H1 (cell line): ENCODE data around the gene VAPB. TPM values are rescaled to one million over a fixed set of nuclear protein-coding genes. Genes with fewer than 3 reads are reported as not detected.

Experiments
- CTCF ChIA-PET: fragments of 300-600 bp; sonication (Branson Sonifier 250); formaldehyde crosslinking; loops from one replicate; lab custom pipeline; 2021; ENCODE audit not compliant: partially characterized antibody; lab: Charles Lee
- POLR2A ChIA-PET: fragments of 300-600 bp; sonication (Branson Sonifier 250); formaldehyde crosslinking; loops from one replicate; lab custom pipeline; 2021; ENCODE audit warnings: inconsistent platforms; ENCODE audit not compliant: partially characterized antibody; lab: Charles Lee
- DNase-seq, 2 experiments: peaks; one replicate each; pipeline versions ENCODE4 v3.0.0 to v3.0.0-alpha.2; 2010 to 2022; ENCODE audit warnings: low spot score in 2 of 2, low read depth in 1 of 2, mixed read lengths in 1 of 2
- FAIRE-seq: peaks from 2 replicates; lab custom pipeline; 2011; peaks lifted over from hg19 to GRCh38; lab: Jason Lieb, UNC
- H2AFZ ChIP-seq: 2 replicates; pipeline ENCODE4 v1.8.1; 2012; ENCODE audit warnings: low read length, inconsistent platforms
- H2AK5ac ChIP-seq: 2 replicates; pipeline ENCODE4 v1.6.1; 2013; ENCODE audit warnings: low read depth, low read length
- H2BK120ac ChIP-seq: replicated peaks from 2 replicates; pipeline ENCODE3; 2013; ENCODE audit warnings: low read depth, low read length, inconsistent platforms
- H2BK12ac ChIP-seq: 2 replicates; pipeline ENCODE4 v1.6.1; 2013; ENCODE audit warnings: low read depth, low read length
- H2BK15ac ChIP-seq: 2 replicates; pipeline ENCODE4 v1.6.1; 2013; ENCODE audit warnings: low read length
- H2BK20ac ChIP-seq: 2 replicates; pipeline ENCODE4 v1.6.1; 2013; ENCODE audit warnings: low read length
- H2BK5ac ChIP-seq: 2 replicates; pipeline ENCODE4 v1.6.1; 2013; ENCODE audit warnings: low read depth, low read length
- H3K14ac ChIP-seq: 2 replicates; pipeline ENCODE4 v1.6.1; 2013; ENCODE audit warnings: inconsistent platforms; ENCODE audit not compliant: insufficient read length
- H3K18ac ChIP-seq: 2 replicates; pipeline ENCODE4 v1.6.1; 2013; ENCODE audit warnings: low read length; ENCODE audit errors: extremely low read depth
- H3K23ac ChIP-seq: 2 replicates; pipeline ENCODE4 v1.6.1; 2013; ENCODE audit warnings: inconsistent platforms; ENCODE audit not compliant: insufficient read length
- H3K23me2 ChIP-seq: 2 replicates; pipeline ENCODE4 v1.6.1; 2013; ENCODE audit warnings: low read depth, low read length
- H3K27ac ChIP-seq: 2 replicates; pipeline ENCODE4 v1.6.1; 2011; ENCODE audit warnings: low read depth, low read length, inconsistent platforms
- H3K27me3 ChIP-seq, 4 experiments: replicated peaks in 1 of 4; 1 replicate in 1 of 4; 2 replicates in 3 of 4; pipeline versions ENCODE4 v1.6.1 to v1.8.1; 2011 to 2013; ENCODE audit warnings: low read length in 3 of 4, mild to moderate bottlenecking in 3 of 4, inconsistent platforms in 2 of 4, mixed read lengths in 2 of 4, moderate library complexity in 1 of 4; ENCODE audit not compliant: control insufficient read depth in 3 of 4, insufficient read depth in 3 of 4; ENCODE audit errors: extremely low read depth in 1 of 4
- H3K36me3 ChIP-seq, 4 experiments: 2 replicates each; pipeline versions ENCODE4 v1.6.1 to v1.8.1; 2011 to 2013; ENCODE audit warnings: mild to moderate bottlenecking in 4 of 4, low read length in 3 of 4, moderate library complexity in 2 of 4, control low read depth in 1 of 4, inconsistent platforms in 1 of 4; ENCODE audit not compliant: insufficient read depth in 4 of 4, control insufficient read depth in 2 of 4
- H3K4ac ChIP-seq: replicated peaks from 2 replicates; pipeline ENCODE3; 2013; ENCODE audit warnings: low read length, low read depth, mixed read lengths, inconsistent platforms; ENCODE audit not compliant: insufficient read length
- H3K4me1 ChIP-seq, 4 experiments: replicated peaks in 1 of 4; 1 replicate in 1 of 4; 2 replicates in 3 of 4; pipeline versions ENCODE4 v1.6.1 to v1.8.1; 2011 to 2013; ENCODE audit warnings: low read length in 3 of 4, inconsistent platforms in 2 of 4, mixed read lengths in 1 of 4; ENCODE audit not compliant: insufficient read depth in 4 of 4, control insufficient read depth in 3 of 4
- H3K4me2 ChIP-seq, 2 experiments: 2 replicates each; pipeline versions ENCODE4 v1.6.1 to v1.8.1; 2011 to 2013; ENCODE audit warnings: low read depth in 2 of 2, low read length in 2 of 2, control low read depth in 1 of 2, inconsistent platforms in 1 of 2, mild to moderate bottlenecking in 1 of 2; ENCODE audit not compliant: insufficient read depth in 1 of 2
- H3K4me3 ChIP-seq, 4 experiments: fragments of 200-600, 300-600 bp in 1 of 4; sonication (generic), shearing (Covaris generic), sonication (Bioruptor Twin) in 1 of 4; 2 replicates each; pipeline versions ENCODE4 v1.5.1 to v1.8.1; 2011 to 2016; ENCODE audit warnings: low read length in 4 of 4, low read depth in 3 of 4, control low read depth in 2 of 4, inconsistent platforms in 2 of 4, mild to moderate bottlenecking in 2 of 4, mixed read lengths in 1 of 4, moderate library complexity in 1 of 4; ENCODE audit not compliant: insufficient read depth in 2 of 4; ENCODE audit errors: extremely low read depth in 1 of 4
- H3K56ac ChIP-seq: replicated peaks from 2 replicates; pipeline ENCODE3; 2013; ENCODE audit warnings: low read depth, mild to moderate bottlenecking, mixed read lengths, low read length, inconsistent platforms; ENCODE audit not compliant: insufficient read length
- H3K79me1 ChIP-seq: 2 replicates; pipeline ENCODE4 v1.6.1; 2013; ENCODE audit warnings: low read depth, low read length, control low read depth
- H3K79me2 ChIP-seq, 2 experiments: 2 replicates each; pipeline versions ENCODE4 v1.6.1 to v1.8.1; 2012 to 2013; ENCODE audit warnings: low read length in 2 of 2, mild to moderate bottlenecking in 2 of 2, inconsistent platforms in 1 of 2; ENCODE audit not compliant: insufficient read depth in 2 of 2, control insufficient read depth in 1 of 2
- H3K9ac ChIP-seq, 4 experiments: replicated peaks in 1 of 4; 1 replicate in 1 of 4; 2 replicates in 3 of 4; pipeline versions ENCODE4 v1.6.1 to v1.8.1; 2011 to 2013; ENCODE audit warnings: low read depth in 3 of 4, low read length in 3 of 4, control low read depth in 2 of 4, mild to moderate bottlenecking in 2 of 4, moderate library complexity in 2 of 4, inconsistent platforms in 1 of 4; ENCODE audit errors: extremely low read depth in 1 of 4
- H3K9me3 ChIP-seq, 2 experiments: 2 replicates each; pipeline versions ENCODE4 v1.6.1 to v1.8.1; 2012 to 2013; ENCODE audit warnings: mild to moderate bottlenecking in 2 of 2, moderate library complexity in 2 of 2, control low read depth in 1 of 2, inconsistent platforms in 1 of 2, low read depth in 1 of 2, low read length in 1 of 2, mixed read lengths in 1 of 2; ENCODE audit not compliant: insufficient read depth in 2 of 2
- H4K20me1 ChIP-seq, 2 experiments: replicated peaks in 1 of 2; 2 replicates each; pipeline versions ENCODE3 to v1.8.1; 2011 to 2013; ENCODE audit warnings: inconsistent platforms in 2 of 2, low read length in 2 of 2, mild to moderate bottlenecking in 1 of 2; ENCODE audit not compliant: insufficient read depth in 2 of 2, control insufficient read depth in 1 of 2
- H4K5ac ChIP-seq: 2 replicates; pipeline ENCODE4 v1.6.1; 2013; ENCODE audit warnings: low read length, low read depth, mixed read lengths, inconsistent platforms; ENCODE audit not compliant: insufficient read length
- H4K8ac ChIP-seq: 2 replicates; pipeline ENCODE4 v1.8.0; 2013; ENCODE audit warnings: mild to moderate bottlenecking, moderate library complexity, low read length, inconsistent platforms; ENCODE audit not compliant: insufficient read depth; ENCODE audit errors: extremely low read depth
- H4K91ac ChIP-seq: replicated peaks from 2 replicates; pipeline ENCODE3; 2013; ENCODE audit warnings: low read length, mixed read lengths, inconsistent platforms; ENCODE audit not compliant: insufficient read length
- BRCA1 ChIP-seq: IDR thresholded peaks from 2 replicates; pipeline ENCODE4 v1.6.1; 2012; ENCODE audit warnings: low read depth, low read length, improper control_type of control experiment
- GABPA ChIP-seq: IDR thresholded peaks from 2 replicates; pipeline ENCODE4 v1.6.1; 2011; ENCODE audit warnings: mild to moderate bottlenecking, low read length, moderate library complexity, borderline replicate concordance; ENCODE audit not compliant: insufficient read depth
- KDM1A ChIP-seq: fragments of 200-600, 300-600 bp; sonication (generic); IDR thresholded peaks from 2 replicates; pipeline ENCODE4 v1.7.1; 2016; ENCODE audit warnings: mild to moderate bottlenecking, low read length, borderline replicate concordance
- WGBS, 2 experiments: shearing (Covaris generic) in 1 of 2; methylation state at CpG; one replicate each; pipeline versions ENCODE4 v1.1.6 to v1.1.7; 2013 to 2015; ENCODE audit warnings: low lambda C conversion rate in 2 of 2, mixed read lengths in 2 of 2, inconsistent platforms in 1 of 2, low coverage in 1 of 2, missing lambda C conversion rate in 1 of 2; ENCODE audit not compliant: insufficient replicate concordance in 2 of 2, insufficient coverage in 1 of 2, insufficient read length in 1 of 2; ENCODE audit errors: extremely low coverage in 1 of 2, missing lambda C conversion rate in 1 of 2; 5-methylcytosine and 5-hydroxymethylcytosine counted together
- polyA plus RNA-seq, 7 experiments: library from polyadenylated mRNA; depleted of rRNA in 3 of 7; stranded (reverse) in 5 of 7; unstranded in 2 of 7; fragments of >200 nt in 5 of 7; fragments of 200-250 nt in 2 of 7; gene quantifications; 1 replicate in 5 of 7; 2 replicates in 1 of 7; 4 replicates in 1 of 7; pipeline versions ENCODE4 v1.2.1 to v1.2.3, GENCODE V29; 2011 to 2013; ENCODE audit warnings: missing spikeins in 2 of 7, mixed read lengths in 2 of 7
- total RNA-seq: library from RNA; stranded (reverse); fragmentation: NEBNext Ultra II Directional; extraction: Animal tissue kit (Norgen Biotek cat#: 25700); gene quantifications from 2 replicates; pipeline ENCODE4 v1.2.1, GENCODE V29; 2021

Gene VAPB
- total and polyA plus RNA-seq, 2 of the 8 experiments (the other 6 are each of a cell fraction or from before 2014, with no cell fraction given) = 24.4 to 62.8 TPM

- POLR2A ChIA-PET = interaction anchor here (0.8 kb wide), 1 partner anchor 10 kb away, joined by 3 read pairs; no protein-coding TSS in a partner anchor
- Histone ChIP-seq H3K18ac (no peak overlapping the region), H3K4me1 (peaks cover 0 to 27% (median 17%) of the 10 kb centered on the region in 4 experiments; a peak in 6 of 7 replicates), H4K91ac (no peak overlapping the region), H2BK12ac (no peak overlapping the region), H2BK5ac (no peak overlapping the region), H4K8ac (no peak overlapping the region), H3K79me2 (peaks cover 0 to 49% of the 10 kb centered on the region in 2 experiments; a peak in 2 of 4 replicates), H3K4ac (no peak overlapping the region), H4K5ac (no peak overlapping the region), H3K4me3 (no peak overlapping the region), H3K9me3 (0 out of 4 replicates have a peak, but pooled peaks cover 0 to 2% of the 10 kb centered on the region in 2 experiments), H3K36me3 (peaks cover 0 to 4% (median 2%) of the 10 kb centered on the region in 4 experiments; a peak in 1 of 8 replicates), H3K27me3 (no peaks in the 10 kb centered on the region), H2AK5ac (no peak overlapping the region), H3K79me1 (peaks cover 7% of the 10 kb centered on the region), H2BK15ac (no peak overlapping the region), H3K27ac (no peak overlapping the region), H4K20me1 (peaks cover 0 to 1% of the 10 kb centered on the region in 2 experiments), H3K9ac (no peak overlapping the region), H3K23ac (no peak overlapping the region), H3K14ac (no peak overlapping the region), H3K4me2 (no peak overlapping the region), H3K23me2 (no peaks in the 10 kb centered on the region), H2BK120ac (no peak overlapping the region), H3K56ac (no peak overlapping the region), H2AFZ (no peak overlapping the region), H2BK20ac (no peak overlapping the region)
- CTCF ChIA-PET = interaction anchor here (0.6 to 2.0 kb wide), 5 partner anchors 11 to 928 kb away, joined by 3 to 7 read pairs (median 4); no protein-coding TSS in a partner anchor
- 80% methylated on average over 1 of the region's 1 CpG; no CpG with 5 or more reads in 1 of the 2 experiments for WGBS, 2 experiments
- DNase-seq (no peak), FAIRE-seq (no peak)
- no peak for TF ChIP-seq GABPA
- TF ChIP-seq KDM1A = no peak
- no peak for TF ChIP-seq BRCA1
Observed at GRCh38 chr20:58421497-58421850, 32.4 kb downstream of the VAPB start.
